Transverse colon (tissue), 4 donors: ENCODE data around the gene CD8B2. TPM values are rescaled to one million over a fixed set of nuclear protein-coding genes. Genes with fewer than 3 reads are reported as not detected.

Experiments
- DNase-seq: peaks from one replicate; pipeline ENCODE4 v3.0.0-alpha.2; 2019
- H3K27ac ChIP-seq, 4 donors: fragments of 200-600 bp; sonication (generic); 2 replicates each; pipeline ENCODE4 v1.5.1; 2016 to 2018; ENCODE audit warnings: inconsistent platforms in 4 of 4
- H3K27me3 ChIP-seq: fragments of 200-600 bp; sonication (generic); 2 replicates; pipeline ENCODE4 v1.5.1; 2017; ENCODE audit warnings: inconsistent platforms
- H3K36me3 ChIP-seq, 4 donors: fragments of 200-600 bp; sonication (generic); 2 replicates each; pipeline ENCODE4 v1.5.1; 2017 to 2019; ENCODE audit warnings: inconsistent platforms in 4 of 4
- H3K4me1 ChIP-seq, 4 donors: fragments of 200-600 bp; sonication (generic); 2 replicates each; pipeline ENCODE4 v1.5.1; 2017 to 2020; ENCODE audit warnings: inconsistent platforms in 4 of 4
- H3K4me3 ChIP-seq, 4 donors: fragments of 200-600 bp; sonication (generic); 1 replicate in 1 of 4; 2 replicates in 3 of 4; pipeline versions ENCODE4 v1.5.1 to v1.6.1; 2017 to 2019; ENCODE audit warnings: inconsistent platforms in 4 of 4
- H3K9me3 ChIP-seq, 2 donors: fragments of 200-600 bp; sonication (generic); 2 replicates each; pipeline ENCODE4 v1.5.1; 2017 to 2019; ENCODE audit warnings: inconsistent platforms in 2 of 2
- EP300 ChIP-seq: sonication (generic); formaldehyde crosslinking; IDR thresholded peaks from one replicate; pipeline ENCODE4 v1.6.1; 2017; ENCODE audit warnings: antibody characterized with exemption, low read depth
- POLR2A ChIP-seq: fragments of 450-650 bp; IDR thresholded peaks from one replicate; pipeline ENCODE4 v1.6.1; 2016; ENCODE audit warnings: antibody characterized with exemption, mild to moderate bottlenecking, moderate library complexity
- POLR2AphosphoS5 ChIP-seq, 3 donors: sonication (generic); formaldehyde crosslinking; IDR thresholded peaks; one replicate each; pipeline ENCODE4 v1.6.1; 2016; ENCODE audit warnings: antibody characterized with exemption in 3 of 3
- whole genome bisulfite sequencing, 2 donors: methylation state at CpG; one replicate each; pipeline ENCODE4 v1.1.5; 2018; ENCODE audit warnings: low coverage in 1 of 2; 5-methylcytosine and 5-hydroxymethylcytosine counted together
- in situ Hi-C, 4 donors: fragments of 200-750 bp; cut with MboI; loops; one replicate each; pipeline versions ENCODE4 v1.15.0 to v1.15.1; 2017; ENCODE audit warnings: low sequenced_read_pairs in 3 of 4, low pct_ligation_motif_present in 1 of 4, low pct_unique_long_range_greater_than_20kb in 1 of 4
- intact Hi-C: fragments of 100-400 bp; cut with DNase I; formaldehyde crosslinking; loops from one replicate; pipeline ENCODE4 v1.15.1; 2023; ENCODE audit warnings: low total_unique reads
- total RNA-seq, 4 donors: library from RNA; depleted of rRNA; stranded (reverse); fragments of >200 nt; gene quantifications; one replicate each; pipeline ENCODE4 v1.1.0, GENCODE V29; 2016
- TF ChIP-seq, protein P1 (sequence below), 5 experiments: fragments of 200-600 bp in 3 of 5; fragments of 450-650 bp in 2 of 5; sonication (generic) in 3 of 5; IDR thresholded peaks; 1 replicate in 2 of 5; 2 replicates in 3 of 5; pipeline ENCODE4 v1.5.1; 2016 to 2017; ENCODE audit warnings: antibody characterized with exemption in 5 of 5, inconsistent platforms in 3 of 5, mild to moderate bottlenecking in 2 of 5, moderate library complexity in 1 of 5

The CD8B2 gene
- total RNA-seq, 4 donors from 2014 or later = not detected

DNA sequence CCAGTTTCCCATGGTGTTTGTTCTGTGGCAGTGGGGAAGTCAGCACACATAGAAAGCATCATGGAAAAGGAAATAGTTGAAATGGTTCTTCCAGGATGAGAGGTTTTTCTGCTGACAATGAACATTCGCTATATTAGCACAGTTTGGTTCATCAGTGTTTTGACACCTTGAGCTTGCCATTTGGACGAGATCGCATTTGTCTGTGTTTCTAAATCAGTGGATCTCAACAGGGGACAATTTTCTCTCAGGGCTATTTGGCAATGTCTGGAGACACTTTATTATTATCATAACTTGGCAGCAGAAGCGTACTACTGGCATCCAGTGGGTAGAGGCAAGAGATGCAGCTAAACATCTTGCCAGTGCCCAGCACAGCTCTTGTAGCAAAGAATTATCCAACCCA lies 74.6 kb downstream of the CD8B2 start:
- Histone ChIP-seq H3K9me3 (no peaks in the 10 kb centered on the region), H3K4me1 (peaks cover 4 to 16% (median 10%) of the 10 kb centered on the region in 4 donors), H3K4me3 (no peak overlapping the region), H3K27ac (peak overlapping the region in 3 of 4 donors; percentile 44 to 70 (median 64)), H3K36me3 (no peaks in the 10 kb centered on the region), H3K27me3 (no peaks in the 10 kb centered on the region)
- WGBS, 2 donors = 77 to 79% methylated on average over 4 of the region's 4 CpGs
- intact Hi-C loops = no loop called here
- in situ Hi-C loops = no loop called here
- TF ChIP-seq, protein P1, sequence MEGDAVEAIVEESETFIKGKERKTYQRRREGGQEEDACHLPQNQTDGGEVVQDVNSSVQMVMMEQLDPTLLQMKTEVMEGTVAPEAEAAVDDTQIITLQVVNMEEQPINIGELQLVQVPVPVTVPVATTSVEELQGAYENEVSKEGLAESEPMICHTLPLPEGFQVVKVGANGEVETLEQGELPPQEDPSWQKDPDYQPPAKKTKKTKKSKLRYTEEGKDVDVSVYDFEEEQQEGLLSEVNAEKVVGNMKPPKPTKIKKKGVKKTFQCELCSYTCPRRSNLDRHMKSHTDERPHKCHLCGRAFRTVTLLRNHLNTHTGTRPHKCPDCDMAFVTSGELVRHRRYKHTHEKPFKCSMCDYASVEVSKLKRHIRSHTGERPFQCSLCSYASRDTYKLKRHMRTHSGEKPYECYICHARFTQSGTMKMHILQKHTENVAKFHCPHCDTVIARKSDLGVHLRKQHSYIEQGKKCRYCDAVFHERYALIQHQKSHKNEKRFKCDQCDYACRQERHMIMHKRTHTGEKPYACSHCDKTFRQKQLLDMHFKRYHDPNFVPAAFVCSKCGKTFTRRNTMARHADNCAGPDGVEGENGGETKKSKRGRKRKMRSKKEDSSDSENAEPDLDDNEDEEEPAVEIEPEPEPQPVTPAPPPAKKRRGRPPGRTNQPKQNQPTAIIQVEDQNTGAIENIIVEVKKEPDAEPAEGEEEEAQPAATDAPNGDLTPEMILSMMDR (IDR thresholded peaks at IDR 0.05) = no peak
- TF ChIP-seq EP300 = no peak
- TF ChIP-seq POLR2AphosphoS5 (IDR thresholded peaks at IDR 0.05) = no peak
- TF ChIP-seq POLR2A = no peak
- no peak for DNase-seq

DNA sequence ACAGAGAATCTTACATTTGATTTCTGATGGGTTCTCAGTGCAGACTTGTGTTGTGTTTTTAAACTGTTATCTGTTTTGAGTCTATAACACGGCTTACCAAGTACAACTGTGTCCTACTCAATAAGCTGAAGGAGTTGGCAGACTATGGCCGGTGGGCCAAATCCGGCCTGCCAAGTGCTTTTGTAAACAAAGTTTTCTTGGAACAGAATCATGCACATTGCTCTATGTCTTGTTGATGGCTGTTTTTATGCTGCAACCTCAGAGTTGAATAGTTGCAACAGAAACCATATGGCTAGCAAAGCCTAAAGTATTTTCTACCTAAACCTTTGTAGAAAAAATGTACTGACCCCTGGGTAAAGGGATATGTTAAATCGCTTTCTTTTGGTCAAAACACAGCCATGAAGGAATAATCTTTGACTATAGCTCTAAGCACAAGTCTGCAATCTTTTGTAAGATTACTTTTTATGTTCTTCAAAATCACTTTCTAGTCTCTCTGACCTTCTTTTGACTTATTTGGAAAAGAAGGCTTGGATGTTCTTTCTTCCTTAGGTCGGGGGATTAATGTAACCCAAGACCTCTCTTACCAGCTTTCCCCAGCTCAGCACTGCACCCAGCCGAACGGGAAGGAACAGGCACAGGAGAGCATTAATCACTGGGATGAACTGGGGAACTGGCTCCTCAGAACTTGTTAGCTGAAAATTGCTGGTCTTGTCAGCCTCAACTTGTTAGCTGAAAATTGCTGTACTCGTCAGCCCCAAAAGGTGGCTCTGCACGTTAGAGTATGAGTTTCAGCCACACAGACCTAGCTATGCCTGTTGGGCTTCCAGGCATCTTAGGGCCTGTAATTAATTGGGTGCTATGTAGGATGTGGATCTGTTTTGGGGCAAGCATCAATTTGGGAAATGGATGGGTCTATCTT lies 75.4 kb downstream of the CD8B2 start:
- Histone ChIP-seq H3K9me3 (no peaks in the 10 kb centered on the region), H3K4me3 (no peak overlapping the region), H3K27ac (peak overlapping the region in 3 of 4 donors; percentile 44 to 70 (median 64)), H3K4me1 (peaks cover 4 to 16% (median 10%) of the 10 kb centered on the region in 4 donors), H3K36me3 (no peaks in the 10 kb centered on the region), H3K27me3 (no peaks in the 10 kb centered on the region)
- in situ Hi-C loops = no loop called here
- 36 to 58% methylated on average over 4 to 9 of the region's 9 CpGs for WGBS, 2 donors
- intact Hi-C loops = no loop called here
- no peak for DNase-seq
- TF ChIP-seq POLR2AphosphoS5 (IDR thresholded peaks at IDR 0.05) = no peak

DNA sequence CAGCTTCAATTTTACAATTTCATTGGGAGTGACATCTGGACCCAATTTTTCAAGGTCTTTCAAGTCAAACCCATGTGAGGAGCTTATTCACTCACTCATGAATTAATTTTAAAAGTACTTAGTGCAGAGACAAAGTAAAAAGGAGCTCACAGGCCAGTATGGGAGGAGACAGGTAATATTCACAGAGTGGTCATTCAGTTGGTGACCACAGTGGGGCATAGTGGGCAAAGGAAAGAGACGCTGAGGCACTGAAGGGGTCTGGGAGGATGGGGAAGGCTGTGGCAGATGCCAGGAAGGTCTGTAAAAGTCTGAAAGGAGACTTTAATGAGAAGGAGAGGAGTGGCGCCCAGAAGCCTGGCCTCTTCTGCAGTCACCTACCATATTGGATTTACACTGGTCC lies 76.0 kb downstream of the CD8B2 start:
- no peaks in the 10 kb centered on the region for H3K27me3 ChIP-seq
- 76 to 88% methylated on average over 2 of the region's 2 CpGs for WGBS, 2 donors
- intact Hi-C loops = no loop called here
- H3K4me1 ChIP-seq = peaks cover 4 to 16% (median 10%) of the 10 kb centered on the region in 4 donors
- no peak overlapping the region for H3K4me3 ChIP-seq
- no peaks in the 10 kb centered on the region for H3K36me3 ChIP-seq
- DNase-seq = no peak
- in situ Hi-C loops = no loop called here
- no peaks in the 10 kb centered on the region for H3K9me3 ChIP-seq
- TF ChIP-seq EP300 = no peak
- TF ChIP-seq POLR2AphosphoS5 (IDR thresholded peaks at IDR 0.05) = no peak
- TF ChIP-seq, protein P1 (IDR thresholded peaks at IDR 0.05) = no peak
- no peak for TF ChIP-seq POLR2A
- peak overlapping the region in 3 of 4 donors; percentile 44 to 70 (median 64) for H3K27ac ChIP-seq

GRCh38 chr2:106565599-106565998 lies 78.4 kb downstream of the CD8B2 start:
- Histone ChIP-seq H3K27ac (no peak overlapping the region), H3K36me3 (no peaks in the 10 kb centered on the region), H3K4me3 (no peak overlapping the region), H3K9me3 (no peaks in the 10 kb centered on the region), H3K27me3 (no peaks in the 10 kb centered on the region), H3K4me1 (peaks cover 4 to 16% (median 10%) of the 10 kb centered on the region in 4 donors)
- intact Hi-C loops = no loop called here
- in situ Hi-C loops = no loop called here
- WGBS, 2 donors = 74 to 75% methylated on average over 2 of the region's 2 CpGs
- no peak for DNase-seq
- TF ChIP-seq POLR2AphosphoS5 (IDR thresholded peaks at IDR 0.05) (no peak), POLR2A (no peak), EP300 (no peak)
- TF ChIP-seq, protein P1 (IDR thresholded peaks at IDR 0.05) = no peak
